CD4-positive, CD25-positive, alpha-beta regulatory T cell (primary cell): ENCODE results near the gene FAM50A. TPM values are rescaled to one million over a fixed set of nuclear protein-coding genes. Genes with fewer than 3 reads are reported as not detected.

Experiments used
- ATAC-seq, 2 donors: fragments of 150-1000 bp; cut with Tn5 transposase; one replicate each; pipeline ENCODE4 v1.10.0; 2021; ENCODE audit warnings: low read depth in 2 of 2, moderate number of reproducible peaks in 2 of 2, moderate library complexity in 1 of 2
- DNase-seq, 3 donors: peaks; one replicate each; pipeline versions ENCODE4 v3.0.0 to v3.0.0-alpha.2; 2012 to 2022; ENCODE audit warnings: mixed read lengths in 1 of 3
- H3K27ac ChIP-seq: one replicate; pipeline ENCODE4 v1.7.0; 2013; ENCODE audit warnings: mild to moderate bottlenecking, low read length; ENCODE audit not compliant: insufficient read depth, poor library complexity, severe bottlenecking
- H3K27me3 ChIP-seq: one replicate; pipeline ENCODE4 v1.7.0; 2013; ENCODE audit warnings: low read length; ENCODE audit not compliant: control insufficient read depth, insufficient read depth
- H3K36me3 ChIP-seq: one replicate; pipeline ENCODE4 v1.7.0; 2013; ENCODE audit warnings: mild to moderate bottlenecking, low read length, moderate library complexity; ENCODE audit not compliant: control insufficient read depth, insufficient read depth
- H3K4me1 ChIP-seq: 2 replicates; pipeline ENCODE4 v1.7.0; 2013; ENCODE audit warnings: mild to moderate bottlenecking, low read length; ENCODE audit not compliant: insufficient read depth, control insufficient read depth, poor library complexity, severe bottlenecking
- H3K4me3 ChIP-seq: one replicate; pipeline ENCODE4 v1.7.0; 2013; ENCODE audit warnings: low read depth, mild to moderate bottlenecking, low read length, moderate library complexity
- H3K9me3 ChIP-seq, 2 experiments: 1 replicate in 1 of 2; 2 replicates in 1 of 2; pipeline ENCODE4 v1.7.0; 2013; ENCODE audit warnings: low read length in 2 of 2, mild to moderate bottlenecking in 1 of 2, moderate library complexity in 1 of 2; ENCODE audit not compliant: control insufficient read depth in 2 of 2
- H3K27ac Mint-ChIP-seq, 3 donors: one replicate each; pipeline ENCODE4 v1.8.0; 2020 to 2022; ENCODE audit warnings: mild to moderate bottlenecking in 3 of 3, mixed read lengths in 3 of 3, moderate library complexity in 2 of 3
- H3K27me3 Mint-ChIP-seq: one replicate; pipeline ENCODE4 v1.8.0; 2022; ENCODE audit warnings: mild to moderate bottlenecking, mixed read lengths
- H3K36me3 Mint-ChIP-seq: one replicate; pipeline ENCODE4 v1.8.0; 2020; ENCODE audit warnings: mixed read lengths
- H3K4me1 Mint-ChIP-seq, 4 donors: one replicate each; pipeline ENCODE4 v1.8.0; 2020 to 2022; ENCODE audit warnings: mixed read lengths in 4 of 4, mild to moderate bottlenecking in 1 of 4
- H3K4me3 Mint-ChIP-seq, 4 donors: one replicate each; pipeline ENCODE4 v1.8.0; 2020 to 2022; ENCODE audit warnings: mild to moderate bottlenecking in 4 of 4, mixed read lengths in 4 of 4, moderate library complexity in 3 of 4
- H3K9me3 Mint-ChIP-seq, 7 donors: one replicate each; pipeline ENCODE4 v1.8.0; 2020 to 2022; ENCODE audit warnings: mixed read lengths in 7 of 7, mild to moderate bottlenecking in 3 of 7, moderate library complexity in 2 of 7
- polyA plus RNA-seq, 4 donors: library from polyadenylated mRNA; unstranded; fragments of 300-500 nt; fragmentation: Illumina TruSeq; gene quantifications; one replicate each; pipeline ENCODE4 v1.2.3, GENCODE V29; 2021
- total RNA-seq: library from RNA; stranded (reverse); gene quantifications from one replicate; pipeline ENCODE4 v1.2.3, GENCODE V29; 2022

FAM50A gene
- total and polyA plus RNA-seq, 5 donors from 2014 or later: 33.7 to 55.1 (median 39.5) TPM

DNA sequence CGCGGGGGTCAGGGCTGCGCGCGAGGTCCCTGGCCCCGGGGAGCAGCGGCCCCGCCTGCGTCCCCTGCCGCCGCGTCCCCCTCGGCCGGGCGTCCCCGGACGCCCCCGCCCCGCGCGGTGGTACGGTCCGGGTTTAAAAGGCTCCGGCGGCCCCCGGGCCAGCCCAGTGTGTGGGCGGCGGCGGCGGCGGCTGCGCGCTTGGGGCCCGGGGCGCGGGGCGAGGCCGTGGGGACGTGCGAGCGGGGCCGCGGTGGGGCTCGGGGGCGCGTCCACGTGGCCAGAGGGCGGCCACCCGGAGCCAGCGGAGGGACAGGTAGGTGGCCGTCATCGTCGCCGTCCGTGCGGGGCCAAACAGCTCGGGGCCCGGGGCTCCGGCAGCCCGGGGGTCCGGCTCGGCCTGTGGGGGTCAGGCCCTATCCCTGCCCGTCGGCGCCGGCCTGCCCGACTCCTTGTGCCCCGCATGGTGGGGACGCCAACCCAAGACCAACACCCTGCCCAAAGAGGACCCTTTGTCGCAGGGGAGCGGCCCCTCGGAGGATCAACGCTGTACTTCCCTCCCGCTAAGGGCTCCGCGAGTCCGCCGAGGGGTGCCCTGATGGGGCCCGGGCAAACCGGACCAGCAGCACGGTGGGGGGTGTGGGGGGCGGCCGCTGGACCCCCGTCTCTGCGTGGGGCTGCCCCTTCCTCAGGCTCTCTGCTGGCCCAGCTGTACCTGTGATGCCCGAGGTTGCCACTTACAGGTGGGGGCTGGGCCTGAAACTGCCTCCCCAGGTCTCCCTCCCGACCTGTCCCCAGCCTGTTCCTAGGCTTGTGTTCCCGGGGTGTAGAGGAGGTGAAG is 14.4 kb downstream of the FAM50A start, which contains the start of gene PLXNA3:
Gene PLXNA3 (plus strand): TSS at position 166 of the 838 bp plus-strand sequence. CDS start 1,903 bp downstream, outside the sequence.
- Mint-ChIP-seq H3K9me3 (no peaks in the 10 kb centered on the region), H3K4me3 (peak within 1 kb of the TSS; percentile 92 to 97 (median 93)), H3K4me1 (peaks cover 3 to 25% (median 7%) of the 10 kb centered on the region in 4 donors), H3K27me3 (peaks cover 4% of the 10 kb centered on the region), H3K36me3 (no peaks in the 10 kb centered on the region), H3K27ac (peak within 1 kb of the TSS; percentile 84 to 99 (median 94))
- H3K9me3 ChIP-seq: no peaks in the 10 kb centered on the region
- peaks cover 15% of the 10 kb centered on the region for H3K4me1 ChIP-seq
- H3K4me3 ChIP-seq: peak within 1 kb of the TSS; percentile 68
- ATAC-seq (peak; percentile 79 to 80), DNase-seq (peak; percentile 57 to 75 (median 61))
- H3K27ac ChIP-seq: peak within 1 kb of the TSS; percentile 47
- no peaks in the 10 kb centered on the region for H3K27me3 ChIP-seq
- peaks cover 5% of the 10 kb centered on the region for H3K36me3 ChIP-seq

DNA sequence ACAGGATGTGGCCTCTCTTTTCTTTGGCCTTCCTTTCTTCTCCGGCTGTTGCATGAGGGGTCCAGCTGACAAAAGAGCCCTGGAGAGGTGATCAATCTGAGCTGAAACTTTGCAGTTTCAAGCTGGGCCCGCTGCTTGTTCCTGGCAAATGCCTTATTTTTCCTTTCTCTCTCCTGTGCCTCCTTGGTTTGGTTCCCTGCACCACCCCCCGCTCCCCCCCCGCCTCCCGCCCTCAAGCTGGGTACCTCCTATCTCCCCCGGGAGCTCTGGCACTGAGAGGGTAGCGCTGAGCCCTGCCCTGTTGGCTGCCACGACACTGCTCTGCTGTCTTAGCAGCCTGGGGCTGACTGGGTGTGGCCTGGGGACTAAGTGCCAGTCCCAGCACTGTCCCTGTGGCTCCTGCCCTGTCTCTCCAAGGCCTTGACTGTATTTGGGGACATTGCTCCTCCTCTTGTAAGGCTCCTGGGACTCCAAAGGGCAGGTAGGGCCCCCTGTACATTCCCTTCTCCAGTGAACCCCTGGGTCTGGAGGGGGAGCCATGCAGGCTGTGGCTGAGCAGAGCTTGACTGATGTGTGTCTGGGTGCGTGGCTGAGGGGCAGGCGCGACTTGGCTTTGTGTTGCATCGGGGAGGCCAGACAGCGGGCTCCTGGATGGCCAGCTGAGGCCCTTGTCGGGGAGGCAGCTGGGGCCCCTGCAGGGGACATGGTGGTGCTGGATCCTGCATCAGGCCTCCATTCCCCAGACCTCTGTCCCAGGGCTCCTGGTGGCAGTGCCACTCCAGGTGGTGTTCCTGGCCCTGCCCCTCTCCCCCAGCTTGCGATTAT is 15.2 kb downstream of the FAM50A start:
- ATAC-seq (peak in 1 of 2 donors; percentile 35), DNase-seq (peak in 2 of 3 donors; percentile 16 to 41)
- Histone ChIP-seq H3K4me3 (peak overlapping the region; percentile 68), H3K4me1 (peaks cover 15% of the 10 kb centered on the region), H3K9me3 (no peaks in the 10 kb centered on the region), H3K27ac (peak overlapping the region; percentile 47), H3K36me3 (peaks cover 5% of the 10 kb centered on the region), H3K27me3 (no peaks in the 10 kb centered on the region)
- peak overlapping the region; percentile 85 to 91 (median 86) for H3K4me3 Mint-ChIP-seq
- H3K27ac Mint-ChIP-seq: peak overlapping the region in 1 of 3 donors; percentile 84
- peaks cover 3 to 25% (median 6%) of the 10 kb centered on the region in 4 donors for H3K4me1 Mint-ChIP-seq
- H3K36me3 Mint-ChIP-seq: no peaks in the 10 kb centered on the region
- no peaks in the 10 kb centered on the region for H3K9me3 Mint-ChIP-seq
- peaks cover 4% of the 10 kb centered on the region for H3K27me3 Mint-ChIP-seq

DNA sequence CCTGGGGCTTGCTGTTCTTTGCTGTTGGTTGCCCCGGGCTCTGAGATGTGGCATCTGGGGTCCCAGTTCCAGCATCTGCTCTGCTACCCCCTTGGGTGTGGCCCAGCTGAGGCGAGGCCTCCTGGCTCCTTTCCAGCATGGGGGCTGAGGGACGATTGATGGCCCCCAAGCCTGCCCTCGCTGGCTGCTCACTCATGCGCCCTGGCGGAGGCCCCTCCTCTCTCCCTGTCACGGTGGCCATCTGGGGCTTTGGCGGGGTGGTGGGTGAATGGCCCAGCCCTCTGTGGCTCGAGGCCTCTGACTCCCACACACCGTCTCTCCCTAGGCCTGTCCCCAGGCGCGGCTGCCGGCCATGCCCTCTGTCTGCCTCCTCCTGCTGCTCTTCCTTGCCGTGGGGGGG is 15.9 kb downstream of the FAM50A start:
- no peaks in the 10 kb centered on the region for H3K27me3 ChIP-seq
- H3K4me1 Mint-ChIP-seq: peaks cover 0 to 25% (median 5%) of the 10 kb centered on the region in 4 donors
- H3K36me3 Mint-ChIP-seq: no peaks in the 10 kb centered on the region
- H3K27ac Mint-ChIP-seq: peak overlapping the region in 1 of 3 donors; percentile 70
- H3K9me3 ChIP-seq: no peaks in the 10 kb centered on the region
- H3K4me1 ChIP-seq: peaks cover 15% of the 10 kb centered on the region
- no peak overlapping the region for H3K4me3 ChIP-seq
- no peak for DNase-seq
- H3K4me3 Mint-ChIP-seq: peak overlapping the region in 3 of 4 donors; percentile 52 to 86 (median 64)
- peaks cover 4% of the 10 kb centered on the region for H3K27me3 Mint-ChIP-seq
- no peak overlapping the region for H3K27ac ChIP-seq
- no peaks in the 10 kb centered on the region for H3K9me3 Mint-ChIP-seq
- ATAC-seq: no peak
- H3K36me3 ChIP-seq: peaks cover 9% of the 10 kb centered on the region

DNA sequence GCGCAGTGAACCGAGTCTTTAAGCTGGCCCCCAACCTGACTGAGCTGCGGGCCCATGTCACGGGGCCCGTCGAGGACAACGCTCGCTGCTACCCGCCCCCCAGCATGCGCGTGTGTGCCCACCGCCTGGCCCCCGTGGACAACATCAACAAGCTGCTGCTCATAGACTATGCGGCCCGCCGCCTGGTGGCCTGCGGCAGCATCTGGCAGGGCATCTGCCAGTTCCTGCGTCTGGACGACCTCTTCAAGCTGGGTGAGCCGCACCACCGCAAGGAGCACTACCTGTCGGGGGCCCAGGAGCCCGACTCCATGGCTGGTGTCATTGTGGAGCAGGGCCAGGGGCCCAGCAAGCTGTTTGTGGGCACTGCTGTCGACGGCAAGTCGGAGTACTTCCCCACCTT is 16.4 kb downstream of the FAM50A start:
- H3K27ac ChIP-seq: no peak overlapping the region
- no peak overlapping the region for H3K4me3 ChIP-seq
- peaks cover 15% of the 10 kb centered on the region for H3K4me1 ChIP-seq
- peak overlapping the region in 1 of 3 donors; percentile 70 for H3K27ac Mint-ChIP-seq
- H3K9me3 Mint-ChIP-seq: no peaks in the 10 kb centered on the region
- H3K27me3 Mint-ChIP-seq: peaks cover 4% of the 10 kb centered on the region
- H3K27me3 ChIP-seq: no peaks in the 10 kb centered on the region
- peaks cover 0 to 25% (median 5%) of the 10 kb centered on the region in 4 donors for H3K4me1 Mint-ChIP-seq
- ATAC-seq: no peak
- no peaks in the 10 kb centered on the region for H3K9me3 ChIP-seq
- H3K4me3 Mint-ChIP-seq: peak overlapping the region in 3 of 4 donors; percentile 26 to 64 (median 52)
- no peaks in the 10 kb centered on the region for H3K36me3 Mint-ChIP-seq
- no peak for DNase-seq
- H3K36me3 ChIP-seq: peaks cover 9% of the 10 kb centered on the region

DNA sequence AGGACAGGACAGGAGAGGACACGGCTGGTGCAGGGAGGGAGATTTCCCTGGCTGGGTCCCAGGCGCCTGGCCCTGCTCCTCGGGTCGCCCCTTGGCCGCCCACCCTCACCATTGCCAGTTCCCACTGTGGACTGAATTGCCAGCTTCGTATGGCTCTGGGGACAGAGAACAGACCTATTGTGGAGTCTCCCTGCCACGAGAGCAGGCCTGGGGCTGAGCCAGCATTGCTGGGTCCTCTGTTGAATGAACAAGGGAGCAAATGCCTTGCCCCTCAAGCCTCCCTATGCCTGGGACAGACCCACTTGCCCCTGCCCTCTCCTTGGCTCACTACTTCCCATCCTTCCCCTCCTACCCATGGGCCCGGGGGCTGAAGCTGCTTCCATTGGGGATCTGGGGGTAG is 18.5 kb downstream of the FAM50A start:
- Histone ChIP-seq H3K27ac (no peak overlapping the region), H3K4me1 (peaks cover 11% of the 10 kb centered on the region), H3K36me3 (peaks cover 13% of the 10 kb centered on the region), H3K4me3 (no peak overlapping the region), H3K27me3 (no peaks in the 10 kb centered on the region), H3K9me3 (no peaks in the 10 kb centered on the region)
- Mint-ChIP-seq H3K4me3 (no peak overlapping the region), H3K27me3 (peaks cover 1% of the 10 kb centered on the region), H3K36me3 (no peaks in the 10 kb centered on the region), H3K27ac (no peak overlapping the region), H3K9me3 (no peaks in the 10 kb centered on the region), H3K4me1 (peaks cover 0 to 23% (median 2%) of the 10 kb centered on the region in 4 donors)
- ATAC-seq (no peak), DNase-seq (no peak)

DNA sequence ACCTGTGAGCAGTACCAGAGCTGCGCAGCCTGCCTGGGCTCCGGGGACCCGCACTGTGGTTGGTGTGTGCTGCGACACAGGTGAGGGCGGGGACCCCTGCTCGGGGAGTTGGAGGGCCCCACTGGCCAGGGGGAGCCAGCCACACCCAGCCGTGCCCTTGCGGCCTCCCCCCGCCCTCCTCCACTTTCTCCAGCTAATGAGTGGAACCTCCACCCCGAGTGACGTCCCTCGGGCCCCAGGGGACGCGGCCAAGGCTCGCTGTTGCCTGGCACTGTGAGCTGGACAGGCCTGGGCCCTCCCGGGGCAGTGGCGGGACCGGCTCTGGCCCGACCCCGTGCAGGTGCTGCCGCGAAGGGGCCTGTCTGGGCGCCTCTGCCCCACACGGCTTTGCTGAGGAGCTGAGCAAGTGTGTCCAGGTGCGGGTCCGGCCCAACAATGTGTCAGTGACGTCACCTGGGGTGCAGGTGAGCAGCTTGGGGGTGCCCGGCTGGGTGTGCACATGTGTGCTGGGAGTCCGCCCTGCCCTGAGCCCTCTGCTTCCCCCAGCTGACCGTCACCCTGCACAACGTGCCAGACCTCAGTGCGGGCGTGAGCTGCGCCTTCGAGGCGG is 19.8 kb downstream of the FAM50A start:
- H3K4me1 Mint-ChIP-seq: peaks cover 0 to 21% (median 0%) of the 10 kb centered on the region in 4 donors
- H3K36me3 Mint-ChIP-seq: no peaks in the 10 kb centered on the region
- no peaks in the 10 kb centered on the region for H3K9me3 Mint-ChIP-seq
- Histone ChIP-seq H3K36me3 (peaks cover 15% of the 10 kb centered on the region), H3K27ac (no peak overlapping the region), H3K9me3 (no peaks in the 10 kb centered on the region), H3K27me3 (no peaks in the 10 kb centered on the region), H3K4me1 (peaks cover 10% of the 10 kb centered on the region), H3K4me3 (no peak overlapping the region)
- H3K4me3 Mint-ChIP-seq: no peak overlapping the region
- H3K27ac Mint-ChIP-seq: no peak overlapping the region
- no peaks in the 10 kb centered on the region for H3K27me3 Mint-ChIP-seq
- no peak for ATAC-seq
- DNase-seq: no peak

GRCh38 chrX:154464806-154465365 is 20.9 kb downstream of the FAM50A start:
- Histone ChIP-seq H3K9me3 (no peaks in the 10 kb centered on the region), H3K27ac (no peak overlapping the region), H3K4me1 (peaks cover 4% of the 10 kb centered on the region), H3K36me3 (peaks cover 19% of the 10 kb centered on the region), H3K4me3 (no peak overlapping the region), H3K27me3 (no peaks in the 10 kb centered on the region)
- no peaks in the 10 kb centered on the region for H3K27me3 Mint-ChIP-seq
- DNase-seq (no peak), ATAC-seq (no peak)
- no peaks in the 10 kb centered on the region for H3K36me3 Mint-ChIP-seq
- no peak overlapping the region for H3K4me3 Mint-ChIP-seq
- H3K9me3 Mint-ChIP-seq: no peaks in the 10 kb centered on the region
- H3K4me1 Mint-ChIP-seq: peaks cover 0 to 14% (median 0%) of the 10 kb centered on the region in 4 donors
- no peak overlapping the region for H3K27ac Mint-ChIP-seq
